Astrocyte of the spinal cord (primary cell): ENCODE measurements around the gene RAB8B.

Experiments
- DNase-seq: peaks from one replicate; pipeline ENCODE4 v3.0.0; 2011; ENCODE audit warnings: low read depth, low spot score
- H3K4me3 ChIP-seq: 2 replicates; pipeline ENCODE4 v1.5.1; 2011; ENCODE audit warnings: low read depth, mild to moderate bottlenecking, low read length, moderate library complexity
- in situ Hi-C: cut with HindIII; loops from 2 replicates; pipeline ENCODE4 v1.10.0; 2017; ENCODE audit warnings: low sequenced_read_pairs
- TF ChIP-seq, protein P1 (sequence below): IDR thresholded peaks from 2 replicates; pipeline ENCODE4 v1.5.1; 2012; ENCODE audit warnings: low read depth, mild to moderate bottlenecking, low read length, inconsistent platforms

RAB8B gene

DNA sequence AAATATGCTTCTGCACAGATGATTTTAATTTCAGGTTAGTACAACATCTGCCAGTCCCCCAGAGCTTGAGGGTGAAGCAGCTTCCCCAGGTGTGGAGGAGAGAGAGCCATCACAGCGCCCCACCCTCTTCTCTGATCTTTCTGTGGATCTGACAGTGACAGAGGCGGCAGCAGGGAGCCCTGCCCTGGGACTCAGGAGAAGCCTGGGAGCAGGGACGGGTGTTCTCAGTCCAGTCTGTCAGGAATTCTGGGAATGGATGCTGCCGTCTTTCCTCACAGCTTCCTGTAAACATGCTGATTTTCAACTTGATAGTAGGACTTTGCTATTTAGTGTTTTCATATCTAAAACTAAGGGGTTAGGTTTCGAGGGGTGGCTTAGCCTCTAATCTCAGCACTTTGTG, 11.4 kb upstream of the RAB8B start:
- no peak for DNase-seq
- no peak overlapping the region for H3K4me3 ChIP-seq
- TF ChIP-seq, protein P1, sequence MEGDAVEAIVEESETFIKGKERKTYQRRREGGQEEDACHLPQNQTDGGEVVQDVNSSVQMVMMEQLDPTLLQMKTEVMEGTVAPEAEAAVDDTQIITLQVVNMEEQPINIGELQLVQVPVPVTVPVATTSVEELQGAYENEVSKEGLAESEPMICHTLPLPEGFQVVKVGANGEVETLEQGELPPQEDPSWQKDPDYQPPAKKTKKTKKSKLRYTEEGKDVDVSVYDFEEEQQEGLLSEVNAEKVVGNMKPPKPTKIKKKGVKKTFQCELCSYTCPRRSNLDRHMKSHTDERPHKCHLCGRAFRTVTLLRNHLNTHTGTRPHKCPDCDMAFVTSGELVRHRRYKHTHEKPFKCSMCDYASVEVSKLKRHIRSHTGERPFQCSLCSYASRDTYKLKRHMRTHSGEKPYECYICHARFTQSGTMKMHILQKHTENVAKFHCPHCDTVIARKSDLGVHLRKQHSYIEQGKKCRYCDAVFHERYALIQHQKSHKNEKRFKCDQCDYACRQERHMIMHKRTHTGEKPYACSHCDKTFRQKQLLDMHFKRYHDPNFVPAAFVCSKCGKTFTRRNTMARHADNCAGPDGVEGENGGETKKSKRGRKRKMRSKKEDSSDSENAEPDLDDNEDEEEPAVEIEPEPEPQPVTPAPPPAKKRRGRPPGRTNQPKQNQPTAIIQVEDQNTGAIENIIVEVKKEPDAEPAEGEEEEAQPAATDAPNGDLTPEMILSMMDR = no peak
- in situ Hi-C loops = no loop called here

DNA sequence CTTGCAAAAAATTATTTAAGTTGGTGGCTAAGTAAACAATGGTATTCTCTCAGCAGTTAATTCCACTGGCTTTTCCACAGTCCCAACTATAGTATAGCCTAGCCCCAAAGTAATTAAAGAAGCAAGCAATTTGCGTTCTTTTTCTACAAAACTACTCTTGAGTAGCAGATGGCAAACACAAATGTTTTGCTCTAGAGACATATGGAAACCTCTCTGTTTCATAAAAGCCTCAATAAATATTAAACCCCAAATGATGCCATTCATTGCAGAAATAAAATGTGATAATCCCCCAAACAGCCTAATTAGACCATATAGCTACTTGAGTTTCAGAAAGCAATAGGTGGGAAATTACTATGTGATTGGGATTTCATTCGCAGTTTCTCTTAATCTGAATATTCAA, 8.7 kb upstream of the RAB8B start:
- in situ Hi-C loops = no loop called here
- TF ChIP-seq, protein P1 = no peak
- no peak overlapping the region for H3K4me3 ChIP-seq
- no peak for DNase-seq

DNA sequence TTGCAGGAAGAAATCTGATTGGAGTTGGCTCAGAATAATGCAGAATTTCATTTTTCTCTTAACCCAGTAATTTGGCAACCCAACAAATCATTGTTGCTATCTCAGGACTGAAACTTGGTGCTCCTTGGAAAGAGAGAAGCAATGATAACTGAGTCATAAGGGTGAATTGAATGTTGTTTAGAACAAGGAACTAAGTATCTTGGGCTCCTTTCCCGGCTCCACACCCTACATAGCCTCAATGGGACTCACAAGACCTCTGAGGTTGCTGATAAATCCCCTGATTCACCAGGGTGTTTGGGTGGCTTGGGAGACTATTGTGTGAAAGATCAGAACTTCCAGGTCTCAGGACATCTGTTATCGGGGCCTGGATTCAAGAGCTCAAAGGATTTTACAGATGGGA, 7.8 kb upstream of the RAB8B start:
- no peak overlapping the region for H3K4me3 ChIP-seq
- in situ Hi-C loops = no loop called here
- DNase-seq = no peak
- TF ChIP-seq, protein P1 = no peak

DNA sequence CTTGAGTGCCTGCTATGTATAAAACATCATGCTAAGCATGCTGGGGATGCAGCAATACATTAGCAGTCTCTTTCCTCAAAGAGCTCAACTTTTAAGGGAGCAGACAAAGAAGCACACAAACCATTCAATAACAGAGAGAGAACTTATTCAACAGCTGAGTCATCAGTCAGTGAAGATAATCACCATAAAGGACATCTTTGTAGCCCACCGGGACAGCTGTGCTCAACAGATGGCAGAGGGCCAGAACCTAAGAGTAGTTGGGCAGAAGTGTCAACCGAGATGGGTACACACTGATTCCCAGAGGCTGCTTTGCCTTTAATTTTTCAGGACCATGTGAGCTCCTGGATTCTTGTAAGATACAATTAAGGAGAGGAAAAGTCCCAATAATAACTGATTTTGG, 4.2 kb upstream of the RAB8B start:
- DNase-seq = no peak
- no peak overlapping the region for H3K4me3 ChIP-seq
- TF ChIP-seq, protein P1 = no peak
- in situ Hi-C loops = no loop called here

DNA sequence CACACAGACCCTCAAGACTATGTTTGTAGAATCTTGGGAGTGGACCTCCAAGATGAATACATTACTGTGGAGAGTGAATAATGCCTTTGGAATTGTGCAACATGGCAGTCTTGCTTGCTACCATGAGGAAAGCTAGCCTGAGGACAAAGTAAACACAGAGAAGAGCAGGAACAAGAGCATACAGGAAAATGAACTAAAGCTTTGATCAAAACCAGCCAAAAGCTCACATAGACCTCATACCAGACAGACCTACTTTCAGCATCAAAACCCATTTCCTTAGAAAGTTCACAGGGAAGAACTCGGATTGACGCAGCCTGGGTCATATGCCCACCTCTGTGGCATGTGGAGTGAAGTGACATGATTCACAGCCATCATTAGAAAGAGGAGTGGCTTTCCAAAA, 3.3 kb upstream of the RAB8B start:
- in situ Hi-C loops = no loop called here
- DNase-seq = peak; percentile 51
- TF ChIP-seq, protein P1 = no peak
- no peak overlapping the region for H3K4me3 ChIP-seq

DNA sequence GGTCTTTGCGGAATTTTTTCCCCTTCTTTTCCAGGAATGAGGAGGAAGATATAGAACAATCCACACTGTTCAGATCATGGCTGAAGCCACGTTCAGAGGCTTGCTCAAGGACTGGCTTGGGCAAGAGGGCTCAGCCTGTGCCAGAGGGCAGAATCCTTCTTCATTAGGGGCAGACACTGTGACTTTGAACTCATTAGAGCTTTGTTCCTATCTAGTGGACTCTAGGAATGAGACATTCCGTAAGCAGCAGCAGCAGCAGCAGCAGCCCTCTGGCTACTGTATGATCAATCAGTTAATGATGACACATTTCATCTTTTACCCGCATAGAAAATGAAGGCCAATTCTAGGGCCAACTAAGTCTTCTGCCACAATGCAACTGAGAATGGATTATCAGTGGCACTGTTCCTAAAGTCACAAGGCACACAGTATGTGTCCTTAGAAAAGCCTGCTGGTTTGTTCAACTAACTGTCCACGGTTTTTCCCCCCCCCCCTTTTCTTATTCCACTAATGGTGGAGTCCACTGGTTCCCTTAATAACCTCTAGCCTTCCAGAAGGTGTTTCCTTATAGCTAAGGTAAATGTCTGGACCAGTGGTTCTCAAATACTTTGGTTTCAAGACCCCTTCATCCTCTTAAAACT, 1.7 kb upstream of the RAB8B start:
- in situ Hi-C loops = no loop called here
- no peak overlapping the region for H3K4me3 ChIP-seq
- TF ChIP-seq, protein P1 = no peak
- DNase-seq = no peak
